Measurements from ENCODE around the gene CLCN2.

- TF ChIP-seq, protein P1, sequence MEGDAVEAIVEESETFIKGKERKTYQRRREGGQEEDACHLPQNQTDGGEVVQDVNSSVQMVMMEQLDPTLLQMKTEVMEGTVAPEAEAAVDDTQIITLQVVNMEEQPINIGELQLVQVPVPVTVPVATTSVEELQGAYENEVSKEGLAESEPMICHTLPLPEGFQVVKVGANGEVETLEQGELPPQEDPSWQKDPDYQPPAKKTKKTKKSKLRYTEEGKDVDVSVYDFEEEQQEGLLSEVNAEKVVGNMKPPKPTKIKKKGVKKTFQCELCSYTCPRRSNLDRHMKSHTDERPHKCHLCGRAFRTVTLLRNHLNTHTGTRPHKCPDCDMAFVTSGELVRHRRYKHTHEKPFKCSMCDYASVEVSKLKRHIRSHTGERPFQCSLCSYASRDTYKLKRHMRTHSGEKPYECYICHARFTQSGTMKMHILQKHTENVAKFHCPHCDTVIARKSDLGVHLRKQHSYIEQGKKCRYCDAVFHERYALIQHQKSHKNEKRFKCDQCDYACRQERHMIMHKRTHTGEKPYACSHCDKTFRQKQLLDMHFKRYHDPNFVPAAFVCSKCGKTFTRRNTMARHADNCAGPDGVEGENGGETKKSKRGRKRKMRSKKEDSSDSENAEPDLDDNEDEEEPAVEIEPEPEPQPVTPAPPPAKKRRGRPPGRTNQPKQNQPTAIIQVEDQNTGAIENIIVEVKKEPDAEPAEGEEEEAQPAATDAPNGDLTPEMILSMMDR (IDR thresholded peaks at IDR 0.05; ENCODE audit: poor library complexity) = no peak
- TF ChIP-seq EZH2 (IDR thresholded peaks at IDR 0.05; ENCODE audit: borderline replicate concordance) = no peak
Measured at GRCh38 chr3:184335291-184335660, 26.1 kb downstream of the CLCN2 start.
